Measurements from ENCODE around the gene NRAS. TPM values are rescaled to one million over a fixed set of nuclear protein-coding genes. Genes with fewer than 3 reads are reported as not detected.

Gene NRAS
- total RNA-seq, 1 experiment from 2014 or later: 72.9 TPM

DNA sequence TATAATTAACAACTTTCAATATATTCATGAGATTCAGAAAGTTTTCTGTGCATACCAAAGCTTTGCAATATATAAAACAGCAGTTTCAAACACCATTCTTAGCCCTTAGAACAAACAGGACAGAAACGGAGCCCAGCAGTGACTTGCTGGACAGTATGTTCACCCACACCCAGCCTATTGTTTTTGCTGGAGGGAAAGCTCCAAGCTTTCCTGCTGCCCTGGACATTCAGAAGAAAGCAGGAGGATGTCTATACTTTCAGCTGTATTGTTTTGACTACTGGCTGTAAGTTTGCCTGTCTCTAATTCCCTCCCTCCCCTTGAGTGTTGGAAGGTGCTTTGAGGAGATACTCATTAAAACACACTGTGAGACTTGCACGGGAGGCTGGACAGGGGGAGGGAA is 56.3 kb downstream of the NRAS start:
- no peak overlapping the region for H3K27ac Mint-ChIP-seq
- H4K5ac ChIP-seq (ENCODE audit: insufficient read length, low read depth, low read length): no peak overlapping the region

More for the DNA sequence above, 56.3 kb downstream of the NRAS start:
- Mint-ChIP-seq H3K27me3 (ENCODE audit: low read depth) (peaks cover 2% of the 10 kb centered on the region; the same call in 1 of the 2 replicates), H3K9me3 (no peaks in the 10 kb centered on the region), H3K36me3 (ENCODE audit: insufficient read depth in 1 of 3, low read depth in 3 of 3) (no peaks in the 10 kb centered on the region), H3K4me1 (no peaks in the 10 kb centered on the region), H3K4me3 (no peak overlapping the region)
- no peak for DNase-seq
- H3K18ac ChIP-seq (ENCODE audit: insufficient read length, low read depth, low read length): no peak overlapping the region
- H3K79me1 ChIP-seq (ENCODE audit: insufficient read depth, low read depth, low read length, poor library complexity, severe bottlenecking): no peaks in the 10 kb centered on the region
- no peak overlapping the region for H4K91ac ChIP-seq (ENCODE audit: insufficient read length, low read depth, low read length)
- H2BK12ac ChIP-seq (ENCODE audit: insufficient read length, low read depth, low read length): no peak overlapping the region
- no peak overlapping the region for H3K14ac ChIP-seq (ENCODE audit: insufficient read depth, low read length)
- no peak overlapping the region for H2BK120ac ChIP-seq (ENCODE audit: low read depth, low read length, poor library complexity, severe bottlenecking)
- H3K4me2 ChIP-seq (ENCODE audit: insufficient read depth, insufficient read length, low read length): no peak overlapping the region
- no CpG with 5 or more reads among the region's 2 CpGs for WGBS (ENCODE audit: extremely low coverage, insufficient read length, low lambda C conversion rate)
- no peak overlapping the region for H2AFZ ChIP-seq (ENCODE audit: low read length)
- H3K9me3 ChIP-seq (ENCODE audit: control insufficient read depth, low read depth, low read length): no peaks in the 10 kb centered on the region
- H2BK20ac ChIP-seq (ENCODE audit: low read depth, low read length, poor library complexity, severe bottlenecking): no peak overlapping the region
- no peak overlapping the region for H3T11ph ChIP-seq (ENCODE audit: low read length)
- no peaks in the 10 kb centered on the region for H4K20me1 ChIP-seq (ENCODE audit: control insufficient read depth, insufficient read depth, insufficient read length)
- H3K79me2 ChIP-seq (ENCODE audit: insufficient read depth, low read length): no peaks in the 10 kb centered on the region
- H3K9ac ChIP-seq (ENCODE audit: extremely low read depth, insufficient read length, low read length): no peak overlapping the region
- H3K23ac ChIP-seq (ENCODE audit: insufficient read length, low read depth, low read length): no peak overlapping the region
- no peak overlapping the region for H4K8ac ChIP-seq (replicated peaks; ENCODE audit: insufficient read length, low read depth, low read length)
- H3K27me3 ChIP-seq (ENCODE audit: insufficient read depth, low read length): no peaks in the 10 kb centered on the region
- H2AK5ac ChIP-seq (ENCODE audit: insufficient read length, low read length): no peak overlapping the region
- no peak overlapping the region for H2BK5ac ChIP-seq (ENCODE audit: insufficient read length, low read length)
- H3K23me2 ChIP-seq (ENCODE audit: insufficient read length, low read depth, low read length, poor library complexity, severe bottlenecking): no peaks in the 10 kb centered on the region
- TF ChIP-seq, protein P1, sequence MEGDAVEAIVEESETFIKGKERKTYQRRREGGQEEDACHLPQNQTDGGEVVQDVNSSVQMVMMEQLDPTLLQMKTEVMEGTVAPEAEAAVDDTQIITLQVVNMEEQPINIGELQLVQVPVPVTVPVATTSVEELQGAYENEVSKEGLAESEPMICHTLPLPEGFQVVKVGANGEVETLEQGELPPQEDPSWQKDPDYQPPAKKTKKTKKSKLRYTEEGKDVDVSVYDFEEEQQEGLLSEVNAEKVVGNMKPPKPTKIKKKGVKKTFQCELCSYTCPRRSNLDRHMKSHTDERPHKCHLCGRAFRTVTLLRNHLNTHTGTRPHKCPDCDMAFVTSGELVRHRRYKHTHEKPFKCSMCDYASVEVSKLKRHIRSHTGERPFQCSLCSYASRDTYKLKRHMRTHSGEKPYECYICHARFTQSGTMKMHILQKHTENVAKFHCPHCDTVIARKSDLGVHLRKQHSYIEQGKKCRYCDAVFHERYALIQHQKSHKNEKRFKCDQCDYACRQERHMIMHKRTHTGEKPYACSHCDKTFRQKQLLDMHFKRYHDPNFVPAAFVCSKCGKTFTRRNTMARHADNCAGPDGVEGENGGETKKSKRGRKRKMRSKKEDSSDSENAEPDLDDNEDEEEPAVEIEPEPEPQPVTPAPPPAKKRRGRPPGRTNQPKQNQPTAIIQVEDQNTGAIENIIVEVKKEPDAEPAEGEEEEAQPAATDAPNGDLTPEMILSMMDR (conservative IDR thresholded peaks at IDR 0.05): no peak
- no peak overlapping the region for H3K56ac ChIP-seq (ENCODE audit: insufficient read length, low read depth, low read length)
- H2BK15ac ChIP-seq (ENCODE audit: low read depth, low read length): no peak overlapping the region
- no peaks in the 10 kb centered on the region for H3K4me1 ChIP-seq (ENCODE audit: insufficient read depth, low read length)
- no peak overlapping the region for H3K4ac ChIP-seq (ENCODE audit: low read depth, low read length)
- H3K27ac ChIP-seq (ENCODE audit: insufficient read length, low read depth, low read length): no peak overlapping the region

Other genes starting within 250 kb of the NRAS start
- gene TRIM33, start 205.6 kb downstream of the NRAS start, total RNA-seq (2021): 53.8 and 53.9 TPM in 2 replicates
- gene BCAS2, start 135.2 kb downstream of the NRAS start, total RNA-seq (2021): 72.1 and 75.3 TPM in 2 replicates
- 3.4 and 3.6 TPM in 2 replicates for gene DENND2C, start 46.7 kb downstream of the NRAS start, total RNA-seq (2021)
- not detected in 2 replicates for gene AMPD1, start 21.2 kb downstream of the NRAS start, total RNA-seq (2021)
- 630 and 645 TPM in 2 replicates for gene CSDE1, start 41.2 kb upstream of the NRAS start, total RNA-seq (2021)
- 75.3 and 75.5 TPM in 2 replicates for gene SIKE1, start 63.9 kb upstream of the NRAS start, total RNA-seq (2021)
- not detected in 2 replicates for gene SYCP1, start 138.1 kb upstream of the NRAS start, total RNA-seq (2021)

Measured in H9 (cell line).